SH-SY5Y (cell line): Measurements from ENCODE around the gene KY.

Experiments used
- GATA2 ChIP-seq: IDR thresholded peaks from 2 replicates; pipeline ENCODE4 v1.6.1; 2011; ENCODE audit warnings: mild to moderate bottlenecking, low read depth, low read length
- GATA3 ChIP-seq: IDR thresholded peaks from 2 replicates; pipeline ENCODE4 v1.6.1; 2011; ENCODE audit warnings: low read depth, mild to moderate bottlenecking, low read length, moderate library complexity

- TF ChIP-seq GATA3 (no peak), GATA2 (no peak)
Observed at GRCh38 chr3:134619884-134620445, 30.9 kb downstream of the KY start.
